K562 (cell line): ENCODE results near the gene ACTL10. TPM values are rescaled to one million over a fixed set of nuclear protein-coding genes. Genes with fewer than 3 reads are reported as not detected.

Experiments used
- FUS ChIP-seq: fragments of 200-400 bp; formaldehyde crosslinking; optimal IDR thresholded peaks from 2 replicates; pipeline ENCODE3; 2017; ENCODE audit warnings: low read depth, low read length
- MGA ChIP-seq: fragments of 450-650 bp; IDR thresholded peaks from 2 replicates; pipeline ENCODE4 v1.6.1; 2016; ENCODE audit warnings: mild to moderate bottlenecking, moderate library complexity
- SIN3A ChIP-seq, 2 experiments: fragments of 150-350 bp in 1 of 2; IDR thresholded peaks; 2 replicates each; pipeline ENCODE4 v1.6.1; 2011 to 2016; ENCODE audit warnings: borderline replicate concordance in 2 of 2, low read depth in 2 of 2, low read length in 2 of 2, mild to moderate bottlenecking in 2 of 2, moderate library complexity in 2 of 2; ENCODE audit not compliant: control insufficient read depth in 1 of 2
- ZNF318 ChIP-seq, 2 experiments: fragments of 450-650 bp; IDR thresholded peaks; 2 replicates each; pipeline ENCODE4 v1.6.1; 2016; ENCODE audit warnings: mild to moderate bottlenecking in 2 of 2, borderline replicate concordance in 1 of 2, low read depth in 1 of 2, moderate library complexity in 1 of 2
- polyA plus RNA-seq, 8 experiments: library from polyadenylated mRNA; depleted of rRNA in 4 of 8; stranded (reverse) in 5 of 8; unstranded in 3 of 8; fragments of >200 nt; fragmentation: Nextera tagmentation in 2 of 8; fragmentation: Illumina TruSeq in 1 of 8; extraction: Ambion mirVana in 2 of 8; extraction: Trizol in 1 of 8; gene quantifications; 2 replicates each; pipeline versions ENCODE4 v1.2.1 to v1.2.3, GENCODE V29; 2011 to 2014; ENCODE audit warnings: inconsistent platforms in 1 of 8, missing spikeins in 1 of 8
- total RNA-seq, 7 experiments: library from RNA; depleted of rRNA in 6 of 7; stranded (reverse); fragments of >200 nt in 6 of 7; fragmentation: Illumina TruSeq in 2 of 7; extraction: Trizol in 2 of 7; gene quantifications; 2 replicates each; pipeline versions ENCODE4 v1.2.1 to v1.2.3, GENCODE V29; 2011 to 2021; ENCODE audit warnings: low replicate concordance in 1 of 7

Gene ACTL10
- total and polyA plus RNA-seq, 9 of the 15 experiments (the other 6 are each of a cell fraction or from before 2014, with no cell fraction given), result 0.07 to 0.14 TPM; not detected in 7

GRCh38 chr20:33666293-33667244 is at the start of gene ACTL10 (continued):
- no peak for TF ChIP-seq SIN3A (IDR thresholded peaks at IDR 0.05; ENCODE audit: borderline replicate concordance in 2 of 2, control insufficient read depth in 1 of 2, low read depth in 2 of 2, low read length in 2 of 2)
- TF ChIP-seq FUS, result no peak
- no peak for TF ChIP-seq ZNF318 (IDR thresholded peaks at IDR 0.05; ENCODE audit: borderline replicate concordance in 1 of 2, low read depth in 1 of 2)
- no peak for TF ChIP-seq MGA
